HepG2 (cell line): ENCODE data around the gene HOMEZ. TPM values are rescaled to one million over a fixed set of nuclear protein-coding genes. Genes with fewer than 3 reads are reported as not detected.

Experiments used
- ARID2 ChIP-seq: sonication (generic); formaldehyde crosslinking; IDR thresholded peaks from 2 replicates; pipeline ENCODE4 v1.8.1; 2022; ENCODE audit warnings: mild to moderate bottlenecking, missing genetic modification reagents, borderline replicate concordance
- MBD4 ChIP-seq: IDR thresholded peaks from 2 replicates; pipeline ENCODE4 v1.6.1; 2012; ENCODE audit warnings: low read length, inconsistent platforms, borderline replicate concordance
- MEF2D ChIP-seq: sonication (generic); formaldehyde crosslinking; IDR thresholded peaks from 2 replicates; pipeline ENCODE4 v1.5.1; 2020; ENCODE audit warnings: mild to moderate bottlenecking, missing genetic modification reagents
- POLR2G ChIP-seq: fragments of 200-400 bp; formaldehyde crosslinking; IDR thresholded peaks from 2 replicates; pipeline ENCODE4 v1.6.1; 2018; ENCODE audit warnings: mild to moderate bottlenecking, low read depth, low read length, moderate library complexity
- RARA ChIP-seq: IDR thresholded peaks from 2 replicates; pipeline ENCODE4 v1.6.1; 2016; ENCODE audit warnings: missing genetic modification reagents, missing compliant biosample characterization
- SMYD3 ChIP-seq: sonication (generic); formaldehyde crosslinking; IDR thresholded peaks from 2 replicates; pipeline ENCODE4 v1.8.1; 2023; ENCODE audit warnings: mild to moderate bottlenecking, missing genetic modification reagents
- SP140L ChIP-seq: sonication (generic); formaldehyde crosslinking; IDR thresholded peaks from 2 replicates; pipeline ENCODE4 v1.4.0; 2020; ENCODE audit warnings: missing genetic modification reagents, borderline replicate concordance
- TEAD3 ChIP-seq: optimal IDR thresholded peaks from 2 replicates; pipeline ENCODE3; 2016; ENCODE audit warnings: borderline replicate concordance
- ZNF383 ChIP-seq: sonication (generic); formaldehyde crosslinking; IDR thresholded peaks from 2 replicates; pipeline ENCODE4 v1.4.0; 2020; ENCODE audit warnings: missing genetic modification reagents, mild to moderate bottlenecking, borderline replicate concordance
- ZNF83 ChIP-seq: sonication (generic); formaldehyde crosslinking; IDR thresholded peaks from 2 replicates; pipeline ENCODE4 v1.4.0; 2020; ENCODE audit warnings: missing genetic modification reagents, mild to moderate bottlenecking, borderline replicate concordance
- ZNF879 ChIP-seq: sonication (generic); formaldehyde crosslinking; IDR thresholded peaks from 2 replicates; pipeline ENCODE4 v1.8.1; 2023; ENCODE audit warnings: missing genetic modification reagents
- polyA plus RNA-seq, 8 experiments: library from polyadenylated mRNA; depleted of rRNA in 3 of 8; stranded (reverse) in 7 of 8; unstranded in 1 of 8; fragments of >200 nt; fragmentation: Illumina TruSeq in 4 of 8; extraction: Trizol in 4 of 8; gene quantifications; 2 replicates each; pipeline versions ENCODE4 v1.2.1 to v1.2.3, GENCODE V29; 2011 to 2016; ENCODE audit warnings: low read depth in 4 of 8, missing spikeins in 1 of 8, mixed read lengths in 1 of 8; ENCODE audit not compliant: insufficient read depth in 1 of 8
- total RNA-seq, 5 experiments: library from RNA; depleted of rRNA; stranded (reverse); fragments of >200 nt; fragmentation: Illumina TruSeq; extraction: Trizol; gene quantifications; 2 replicates each; pipeline ENCODE4 v1.2.3, GENCODE V29; 2016; ENCODE audit warnings: low read depth in 1 of 5
- TF ChIP-seq, protein P1 (sequence below): sonication (generic); formaldehyde crosslinking; IDR thresholded peaks from 2 replicates; pipeline ENCODE4 v1.4.0; 2020; ENCODE audit warnings: missing genetic modification reagents
- TF ChIP-seq, protein P2 (sequence below): sonication (generic); formaldehyde crosslinking; IDR thresholded peaks from 2 replicates; pipeline ENCODE4 v1.9.0; 2022; ENCODE audit warnings: low read depth, missing genetic modification reagents
- TF ChIP-seq, protein P3 (sequence below): sonication (generic); formaldehyde crosslinking; IDR thresholded peaks from 2 replicates; pipeline ENCODE4 v1.4.0; 2020; ENCODE audit warnings: mild to moderate bottlenecking, missing genetic modification reagents, borderline replicate concordance
- TF ChIP-seq, protein P4 (sequence below): fragments of 450-650 bp; IDR thresholded peaks from 2 replicates; pipeline ENCODE4 v1.6.1; 2017; ENCODE audit warnings: mild to moderate bottlenecking

The HOMEZ gene
- total and polyA plus RNA-seq, 2 of the 13 experiments (the other 11 are each of a cell fraction or from before 2014, with no cell fraction given): 14.5 to 31.8 TPM

DNA sequence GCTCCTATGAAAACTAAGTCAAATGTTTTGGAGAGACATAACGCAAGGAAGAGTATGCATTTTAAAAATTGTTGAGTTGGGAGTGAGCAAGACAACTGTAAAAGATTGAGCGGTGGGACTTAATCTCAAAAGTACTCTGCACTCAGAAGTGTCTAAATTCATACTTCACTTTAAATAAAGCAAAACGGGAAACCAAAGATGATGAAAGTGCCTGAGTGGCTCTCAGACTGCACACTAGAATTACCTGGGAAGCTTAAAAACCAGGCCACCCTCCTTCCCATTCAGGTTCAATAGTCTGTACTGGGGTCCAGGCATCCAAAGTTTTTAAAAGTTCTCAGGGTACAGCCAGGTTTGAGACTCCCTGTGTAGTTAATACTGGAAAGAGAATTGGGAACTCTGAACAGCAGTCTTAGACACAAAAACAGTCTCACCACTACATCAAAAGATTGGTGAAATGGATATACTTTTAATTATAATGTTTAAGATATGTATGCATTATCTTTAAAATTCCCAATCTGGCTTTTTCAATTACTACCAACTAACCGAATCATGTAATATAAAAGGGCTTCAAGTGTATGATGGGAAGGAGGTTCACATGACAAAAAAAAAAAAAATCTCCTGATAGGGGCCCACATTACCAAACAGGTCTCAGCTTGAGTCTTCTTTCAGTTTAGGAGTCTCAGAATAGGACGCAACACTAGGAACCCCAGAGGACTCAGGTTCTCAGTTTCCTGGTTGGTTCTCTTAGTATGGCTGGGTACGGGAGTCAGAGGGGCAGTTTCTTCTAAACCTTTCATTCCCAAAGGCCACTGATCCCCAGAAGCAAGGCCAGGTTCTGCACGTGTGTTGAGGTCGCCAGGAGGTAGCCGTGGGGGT, 1.0 kb downstream of the HOMEZ start (continued):
- TF ChIP-seq MEF2D (CRISPR knock-in tag): peak; percentile 26; the same call in 1 of the 2 replicates
- TF ChIP-seq SP140L: no peak
- TF ChIP-seq, protein P1, sequence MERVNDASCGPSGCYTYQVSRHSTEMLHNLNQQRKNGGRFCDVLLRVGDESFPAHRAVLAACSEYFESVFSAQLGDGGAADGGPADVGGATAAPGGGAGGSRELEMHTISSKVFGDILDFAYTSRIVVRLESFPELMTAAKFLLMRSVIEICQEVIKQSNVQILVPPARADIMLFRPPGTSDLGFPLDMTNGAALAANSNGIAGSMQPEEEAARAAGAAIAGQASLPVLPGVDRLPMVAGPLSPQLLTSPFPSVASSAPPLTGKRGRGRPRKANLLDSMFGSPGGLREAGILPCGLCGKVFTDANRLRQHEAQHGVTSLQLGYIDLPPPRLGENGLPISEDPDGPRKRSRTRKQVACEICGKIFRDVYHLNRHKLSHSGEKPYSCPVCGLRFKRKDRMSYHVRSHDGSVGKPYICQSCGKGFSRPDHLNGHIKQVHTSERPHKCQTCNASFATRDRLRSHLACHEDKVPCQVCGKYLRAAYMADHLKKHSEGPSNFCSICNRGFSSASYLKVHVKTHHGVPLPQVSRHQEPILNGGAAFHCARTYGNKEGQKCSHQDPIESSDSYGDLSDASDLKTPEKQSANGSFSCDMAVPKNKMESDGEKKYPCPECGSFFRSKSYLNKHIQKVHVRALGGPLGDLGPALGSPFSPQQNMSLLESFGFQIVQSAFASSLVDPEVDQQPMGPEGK: 0 out of 2 replicates have a peak, but pooled peaks have one; percentile 68
- TF ChIP-seq, protein P2, sequence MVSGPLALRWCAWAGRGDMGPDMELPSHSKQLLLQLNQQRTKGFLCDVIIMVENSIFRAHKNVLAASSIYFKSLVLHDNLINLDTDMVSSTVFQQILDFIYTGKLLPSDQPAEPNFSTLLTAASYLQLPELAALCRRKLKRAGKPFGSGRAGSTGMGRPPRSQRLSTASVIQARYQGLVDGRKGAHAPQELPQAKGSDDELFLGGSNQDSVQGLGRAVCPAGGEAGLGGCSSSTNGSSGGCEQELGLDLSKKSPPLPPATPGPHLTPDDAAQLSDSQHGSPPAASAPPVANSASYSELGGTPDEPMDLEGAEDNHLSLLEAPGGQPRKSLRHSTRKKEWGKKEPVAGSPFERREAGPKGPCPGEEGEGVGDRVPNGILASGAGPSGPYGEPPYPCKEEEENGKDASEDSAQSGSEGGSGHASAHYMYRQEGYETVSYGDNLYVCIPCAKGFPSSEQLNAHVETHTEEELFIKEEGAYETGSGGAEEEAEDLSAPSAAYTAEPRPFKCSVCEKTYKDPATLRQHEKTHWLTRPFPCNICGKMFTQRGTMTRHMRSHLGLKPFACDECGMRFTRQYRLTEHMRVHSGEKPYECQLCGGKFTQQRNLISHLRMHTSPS (CRISPR knock-in tag): no peak
- 0 out of 2 replicates have a peak, but pooled peaks have one; percentile 82 for TF ChIP-seq ZNF383 (CRISPR knock-in tag)
- TF ChIP-seq, protein P3, sequence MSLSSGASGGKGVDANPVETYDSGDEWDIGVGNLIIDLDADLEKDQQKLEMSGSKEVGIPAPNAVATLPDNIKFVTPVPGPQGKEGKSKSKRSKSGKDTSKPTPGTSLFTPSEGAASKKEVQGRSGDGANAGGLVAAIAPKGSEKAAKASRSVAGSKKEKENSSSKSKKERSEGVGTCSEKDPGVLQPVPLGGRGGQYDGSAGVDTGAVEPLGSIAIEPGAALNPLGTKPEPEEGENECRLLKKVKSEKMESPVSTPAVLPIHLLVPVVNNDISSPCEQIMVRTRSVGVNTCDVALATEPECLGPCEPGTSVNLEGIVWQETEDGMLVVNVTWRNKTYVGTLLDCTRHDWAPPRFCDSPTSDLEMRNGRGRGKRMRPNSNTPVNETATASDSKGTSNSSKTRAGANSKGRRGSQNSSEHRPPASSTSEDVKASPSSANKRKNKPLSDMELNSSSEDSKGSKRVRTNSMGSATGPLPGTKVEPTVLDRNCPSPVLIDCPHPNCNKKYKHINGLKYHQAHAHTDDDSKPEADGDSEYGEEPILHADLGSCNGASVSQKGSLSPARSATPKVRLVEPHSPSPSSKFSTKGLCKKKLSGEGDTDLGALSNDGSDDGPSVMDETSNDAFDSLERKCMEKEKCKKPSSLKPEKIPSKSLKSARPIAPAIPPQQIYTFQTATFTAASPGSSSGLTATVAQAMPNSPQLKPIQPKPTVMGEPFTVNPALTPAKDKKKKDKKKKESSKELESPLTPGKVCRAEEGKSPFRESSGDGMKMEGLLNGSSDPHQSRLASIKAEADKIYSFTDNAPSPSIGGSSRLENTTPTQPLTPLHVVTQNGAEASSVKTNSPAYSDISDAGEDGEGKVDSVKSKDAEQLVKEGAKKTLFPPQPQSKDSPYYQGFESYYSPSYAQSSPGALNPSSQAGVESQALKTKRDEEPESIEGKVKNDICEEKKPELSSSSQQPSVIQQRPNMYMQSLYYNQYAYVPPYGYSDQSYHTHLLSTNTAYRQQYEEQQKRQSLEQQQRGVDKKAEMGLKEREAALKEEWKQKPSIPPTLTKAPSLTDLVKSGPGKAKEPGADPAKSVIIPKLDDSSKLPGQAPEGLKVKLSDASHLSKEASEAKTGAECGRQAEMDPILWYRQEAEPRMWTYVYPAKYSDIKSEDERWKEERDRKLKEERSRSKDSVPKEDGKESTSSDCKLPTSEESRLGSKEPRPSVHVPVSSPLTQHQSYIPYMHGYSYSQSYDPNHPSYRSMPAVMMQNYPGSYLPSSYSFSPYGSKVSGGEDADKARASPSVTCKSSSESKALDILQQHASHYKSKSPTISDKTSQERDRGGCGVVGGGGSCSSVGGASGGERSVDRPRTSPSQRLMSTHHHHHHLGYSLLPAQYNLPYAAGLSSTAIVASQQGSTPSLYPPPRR: no peak
- peak; percentile 69; the same call in 1 of the 2 replicates for TF ChIP-seq MBD4
- 0 out of 2 replicates have a peak, but pooled peaks have one; percentile 32 for TF ChIP-seq ARID2 (CRISPR knock-in tag)
- no peak for TF ChIP-seq ZNF83 (CRISPR knock-in tag)
- peak; percentile 59 for TF ChIP-seq RARA (CRISPR knock-in tag)
- TF ChIP-seq SMYD3 (CRISPR knock-in tag): 0 out of 2 replicates have a peak, but pooled peaks have one; percentile 33
- TF ChIP-seq, protein P4, sequence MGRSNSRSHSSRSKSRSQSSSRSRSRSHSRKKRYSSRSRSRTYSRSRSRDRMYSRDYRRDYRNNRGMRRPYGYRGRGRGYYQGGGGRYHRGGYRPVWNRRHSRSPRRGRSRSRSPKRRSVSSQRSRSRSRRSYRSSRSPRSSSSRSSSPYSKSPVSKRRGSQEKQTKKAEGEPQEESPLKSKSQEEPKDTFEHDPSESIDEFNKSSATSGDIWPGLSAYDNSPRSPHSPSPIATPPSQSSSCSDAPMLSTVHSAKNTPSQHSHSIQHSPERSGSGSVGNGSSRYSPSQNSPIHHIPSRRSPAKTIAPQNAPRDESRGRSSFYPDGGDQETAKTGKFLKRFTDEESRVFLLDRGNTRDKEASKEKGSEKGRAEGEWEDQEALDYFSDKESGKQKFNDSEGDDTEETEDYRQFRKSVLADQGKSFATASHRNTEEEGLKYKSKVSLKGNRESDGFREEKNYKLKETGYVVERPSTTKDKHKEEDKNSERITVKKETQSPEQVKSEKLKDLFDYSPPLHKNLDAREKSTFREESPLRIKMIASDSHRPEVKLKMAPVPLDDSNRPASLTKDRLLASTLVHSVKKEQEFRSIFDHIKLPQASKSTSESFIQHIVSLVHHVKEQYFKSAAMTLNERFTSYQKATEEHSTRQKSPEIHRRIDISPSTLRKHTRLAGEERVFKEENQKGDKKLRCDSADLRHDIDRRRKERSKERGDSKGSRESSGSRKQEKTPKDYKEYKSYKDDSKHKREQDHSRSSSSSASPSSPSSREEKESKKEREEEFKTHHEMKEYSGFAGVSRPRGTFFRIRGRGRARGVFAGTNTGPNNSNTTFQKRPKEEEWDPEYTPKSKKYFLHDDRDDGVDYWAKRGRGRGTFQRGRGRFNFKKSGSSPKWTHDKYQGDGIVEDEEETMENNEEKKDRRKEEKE: no peak
- peak; percentile 35 for TF ChIP-seq TEAD3 (CRISPR knock-in tag)
- no peak for TF ChIP-seq POLR2G
- TF ChIP-seq ZNF879 (CRISPR knock-in tag): no peak
